Measurements from ENCODE around the gene TRIO. TPM values are rescaled to one million over a fixed set of nuclear protein-coding genes. Genes with fewer than 3 reads are reported as not detected.

TRIO gene
- total and polyA plus RNA-seq, 10 of the 15 experiments (the other 5 are each of a cell fraction or from before 2014, with no cell fraction given): 5.1 to 96.4 (median 44.6) TPM

DNA sequence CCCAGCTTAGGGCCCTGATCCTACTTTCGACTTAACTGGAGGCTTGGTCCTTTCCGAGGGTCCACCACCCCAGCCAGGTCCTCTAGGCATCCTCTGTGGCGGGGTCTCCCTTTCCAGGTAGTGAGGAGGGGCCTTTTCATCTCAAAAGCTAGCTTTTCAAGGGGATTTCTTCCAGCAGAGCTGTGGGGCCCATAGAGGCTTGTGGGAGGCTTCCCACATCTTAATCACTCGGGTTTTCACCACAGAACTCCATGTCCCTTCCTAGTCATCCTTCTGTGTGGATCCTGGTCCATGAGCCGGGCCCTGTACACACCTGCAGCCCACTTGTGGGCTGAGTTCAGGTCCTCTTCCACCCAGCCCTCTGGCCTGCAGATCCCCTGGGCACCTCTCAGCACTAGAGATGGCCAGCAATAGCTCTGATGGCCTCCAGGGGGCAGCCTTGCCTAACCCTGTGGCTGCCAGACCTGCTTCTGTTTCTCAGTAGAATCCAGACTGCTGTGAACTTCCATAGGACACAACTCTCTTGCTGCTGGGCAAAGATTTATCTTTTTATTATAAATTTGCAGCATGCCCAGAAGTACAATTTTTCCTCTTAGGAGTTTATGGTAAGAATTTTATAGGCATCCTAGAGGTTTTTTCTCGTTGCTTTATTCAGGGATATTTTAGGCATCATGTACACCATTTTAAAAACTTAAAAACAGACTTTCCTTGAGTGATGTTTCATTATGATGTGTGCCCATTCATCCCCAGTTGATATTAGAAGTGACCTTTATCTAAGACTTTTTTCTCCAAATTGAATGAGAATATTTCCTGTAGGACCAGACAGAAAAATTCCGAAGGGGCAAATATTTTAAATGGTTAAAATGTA lies 208.9 kb downstream of the TRIO start (continued):
- TF ChIP-seq, protein P1, sequence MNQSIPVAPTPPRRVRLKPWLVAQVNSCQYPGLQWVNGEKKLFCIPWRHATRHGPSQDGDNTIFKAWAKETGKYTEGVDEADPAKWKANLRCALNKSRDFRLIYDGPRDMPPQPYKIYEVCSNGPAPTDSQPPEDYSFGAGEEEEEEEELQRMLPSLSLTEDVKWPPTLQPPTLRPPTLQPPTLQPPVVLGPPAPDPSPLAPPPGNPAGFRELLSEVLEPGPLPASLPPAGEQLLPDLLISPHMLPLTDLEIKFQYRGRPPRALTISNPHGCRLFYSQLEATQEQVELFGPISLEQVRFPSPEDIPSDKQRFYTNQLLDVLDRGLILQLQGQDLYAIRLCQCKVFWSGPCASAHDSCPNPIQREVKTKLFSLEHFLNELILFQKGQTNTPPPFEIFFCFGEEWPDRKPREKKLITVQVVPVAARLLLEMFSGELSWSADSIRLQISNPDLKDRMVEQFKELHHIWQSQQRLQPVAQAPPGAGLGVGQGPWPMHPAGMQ (IDR thresholded peaks at IDR 0.05; ENCODE audit: borderline replicate concordance): no peak
- TF ChIP-seq, protein P2, sequence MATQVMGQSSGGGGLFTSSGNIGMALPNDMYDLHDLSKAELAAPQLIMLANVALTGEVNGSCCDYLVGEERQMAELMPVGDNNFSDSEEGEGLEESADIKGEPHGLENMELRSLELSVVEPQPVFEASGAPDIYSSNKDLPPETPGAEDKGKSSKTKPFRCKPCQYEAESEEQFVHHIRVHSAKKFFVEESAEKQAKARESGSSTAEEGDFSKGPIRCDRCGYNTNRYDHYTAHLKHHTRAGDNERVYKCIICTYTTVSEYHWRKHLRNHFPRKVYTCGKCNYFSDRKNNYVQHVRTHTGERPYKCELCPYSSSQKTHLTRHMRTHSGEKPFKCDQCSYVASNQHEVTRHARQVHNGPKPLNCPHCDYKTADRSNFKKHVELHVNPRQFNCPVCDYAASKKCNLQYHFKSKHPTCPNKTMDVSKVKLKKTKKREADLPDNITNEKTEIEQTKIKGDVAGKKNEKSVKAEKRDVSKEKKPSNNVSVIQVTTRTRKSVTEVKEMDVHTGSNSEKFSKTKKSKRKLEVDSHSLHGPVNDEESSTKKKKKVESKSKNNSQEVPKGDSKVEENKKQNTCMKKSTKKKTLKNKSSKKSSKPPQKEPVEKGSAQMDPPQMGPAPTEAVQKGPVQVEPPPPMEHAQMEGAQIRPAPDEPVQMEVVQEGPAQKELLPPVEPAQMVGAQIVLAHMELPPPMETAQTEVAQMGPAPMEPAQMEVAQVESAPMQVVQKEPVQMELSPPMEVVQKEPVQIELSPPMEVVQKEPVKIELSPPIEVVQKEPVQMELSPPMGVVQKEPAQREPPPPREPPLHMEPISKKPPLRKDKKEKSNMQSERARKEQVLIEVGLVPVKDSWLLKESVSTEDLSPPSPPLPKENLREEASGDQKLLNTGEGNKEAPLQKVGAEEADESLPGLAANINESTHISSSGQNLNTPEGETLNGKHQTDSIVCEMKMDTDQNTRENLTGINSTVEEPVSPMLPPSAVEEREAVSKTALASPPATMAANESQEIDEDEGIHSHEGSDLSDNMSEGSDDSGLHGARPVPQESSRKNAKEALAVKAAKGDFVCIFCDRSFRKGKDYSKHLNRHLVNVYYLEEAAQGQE (IDR thresholded peaks at IDR 0.05; ENCODE audit: low read depth, low read length): no peak
- no peak for TF ChIP-seq EGR1 (IDR thresholded peaks at IDR 0.05; ENCODE audit: borderline replicate concordance in 1 of 2, low read depth in 2 of 2, low read length in 2 of 2)
- no peak for TF ChIP-seq ZNF207 (IDR thresholded peaks at IDR 0.05; ENCODE audit: borderline replicate concordance)
- TF ChIP-seq LARP7 (IDR thresholded peaks at IDR 0.05): no peak
- no peak for TF ChIP-seq PML (IDR thresholded peaks at IDR 0.05; ENCODE audit: low read length)
- TF ChIP-seq HDAC6 (IDR thresholded peaks at IDR 0.05; ENCODE audit: unreplicated experiment): no peak
- TF ChIP-seq MEF2A (IDR thresholded peaks at IDR 0.05; ENCODE audit: insufficient read depth, low read depth, low read length): no peak
- no peak for TF ChIP-seq RCOR1 (conservative IDR thresholded peaks at IDR 0.05; ENCODE audit: low read depth, low read length)
- TF ChIP-seq, protein P3, sequence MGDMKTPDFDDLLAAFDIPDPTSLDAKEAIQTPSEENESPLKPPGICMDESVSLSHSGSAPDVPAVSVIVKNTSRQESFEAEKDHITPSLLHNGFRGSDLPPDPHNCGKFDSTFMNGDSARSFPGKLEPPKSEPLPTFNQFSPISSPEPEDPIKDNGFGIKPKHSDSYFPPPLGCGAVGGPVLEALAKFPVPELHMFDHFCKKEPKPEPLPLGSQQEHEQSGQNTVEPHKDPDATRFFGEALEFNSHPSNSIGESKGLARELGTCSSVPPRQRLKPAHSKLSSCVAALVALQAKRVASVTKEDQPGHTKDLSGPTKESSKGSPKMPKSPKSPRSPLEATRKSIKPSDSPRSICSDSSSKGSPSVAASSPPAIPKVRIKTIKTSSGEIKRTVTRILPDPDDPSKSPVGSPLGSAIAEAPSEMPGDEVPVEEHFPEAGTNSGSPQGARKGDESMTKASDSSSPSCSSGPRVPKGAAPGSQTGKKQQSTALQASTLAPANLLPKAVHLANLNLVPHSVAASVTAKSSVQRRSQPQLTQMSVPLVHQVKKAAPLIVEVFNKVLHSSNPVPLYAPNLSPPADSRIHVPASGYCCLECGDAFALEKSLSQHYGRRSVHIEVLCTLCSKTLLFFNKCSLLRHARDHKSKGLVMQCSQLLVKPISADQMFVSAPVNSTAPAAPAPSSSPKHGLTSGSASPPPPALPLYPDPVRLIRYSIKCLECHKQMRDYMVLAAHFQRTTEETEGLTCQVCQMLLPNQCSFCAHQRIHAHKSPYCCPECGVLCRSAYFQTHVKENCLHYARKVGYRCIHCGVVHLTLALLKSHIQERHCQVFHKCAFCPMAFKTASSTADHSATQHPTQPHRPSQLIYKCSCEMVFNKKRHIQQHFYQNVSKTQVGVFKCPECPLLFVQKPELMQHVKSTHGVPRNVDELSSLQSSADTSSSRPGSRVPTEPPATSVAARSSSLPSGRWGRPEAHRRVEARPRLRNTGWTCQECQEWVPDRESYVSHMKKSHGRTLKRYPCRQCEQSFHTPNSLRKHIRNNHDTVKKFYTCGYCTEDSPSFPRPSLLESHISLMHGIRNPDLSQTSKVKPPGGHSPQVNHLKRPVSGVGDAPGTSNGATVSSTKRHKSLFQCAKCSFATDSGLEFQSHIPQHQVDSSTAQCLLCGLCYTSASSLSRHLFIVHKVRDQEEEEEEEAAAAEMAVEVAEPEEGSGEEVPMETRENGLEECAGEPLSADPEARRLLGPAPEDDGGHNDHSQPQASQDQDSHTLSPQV (IDR thresholded peaks at IDR 0.05): no peak
- TF ChIP-seq, protein P4, sequence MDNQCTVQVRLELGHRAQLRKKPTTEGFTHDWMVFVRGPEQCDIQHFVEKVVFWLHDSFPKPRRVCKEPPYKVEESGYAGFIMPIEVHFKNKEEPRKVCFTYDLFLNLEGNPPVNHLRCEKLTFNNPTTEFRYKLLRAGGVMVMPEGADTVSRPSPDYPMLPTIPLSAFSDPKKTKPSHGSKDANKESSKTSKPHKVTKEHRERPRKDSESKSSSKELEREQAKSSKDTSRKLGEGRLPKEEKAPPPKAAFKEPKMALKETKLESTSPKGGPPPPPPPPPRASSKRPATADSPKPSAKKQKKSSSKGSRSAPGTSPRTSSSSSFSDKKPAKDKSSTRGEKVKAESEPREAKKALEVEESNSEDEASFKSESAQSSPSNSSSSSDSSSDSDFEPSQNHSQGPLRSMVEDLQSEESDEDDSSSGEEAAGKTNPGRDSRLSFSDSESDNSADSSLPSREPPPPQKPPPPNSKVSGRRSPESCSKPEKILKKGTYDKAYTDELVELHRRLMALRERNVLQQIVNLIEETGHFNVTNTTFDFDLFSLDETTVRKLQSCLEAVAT (IDR thresholded peaks at IDR 0.05): no peak
- no peak for TF ChIP-seq ZSCAN29 (IDR thresholded peaks at IDR 0.05)
- peak; percentile 57; the same call in 1 of the 2 replicates for TF ChIP-seq YY1 (IDR thresholded peaks at IDR 0.05; ENCODE audit: low read depth, low read length)
- TF ChIP-seq SMC3 (IDR thresholded peaks at IDR 0.05; ENCODE audit: borderline replicate concordance, low read length): peak; percentile 54; the same call in 1 of the 2 replicates
- TF ChIP-seq RAD21 (IDR thresholded peaks at IDR 0.05; ENCODE audit: insufficient read depth, low read depth, low read length): peak; percentile 81
- no peak for TF ChIP-seq NR2C1 (IDR thresholded peaks at IDR 0.05)
- no peak for TF ChIP-seq HCFC1 (IDR thresholded peaks at IDR 0.05; ENCODE audit: low read length)
